Epithelial cell of esophagus (primary cell): ENCODE data around the gene PLA2G4E.

Experiments used
- DNase-seq: peaks from one replicate; pipeline ENCODE4 v3.0.0; 2010; ENCODE audit warnings: low read depth
- H3K4me3 ChIP-seq: 2 replicates; pipeline ENCODE4 v1.5.1; 2011; ENCODE audit warnings: mild to moderate bottlenecking, low read length, control low read depth
- TF ChIP-seq, protein P1 (sequence below): IDR thresholded peaks from 2 replicates; pipeline ENCODE4 v1.5.1; 2011; ENCODE audit warnings: low read depth, mild to moderate bottlenecking, low read length, control low read depth, inconsistent platforms; ENCODE audit not compliant: insufficient read depth; ENCODE audit errors: missing control alignments

The PLA2G4E gene

DNA sequence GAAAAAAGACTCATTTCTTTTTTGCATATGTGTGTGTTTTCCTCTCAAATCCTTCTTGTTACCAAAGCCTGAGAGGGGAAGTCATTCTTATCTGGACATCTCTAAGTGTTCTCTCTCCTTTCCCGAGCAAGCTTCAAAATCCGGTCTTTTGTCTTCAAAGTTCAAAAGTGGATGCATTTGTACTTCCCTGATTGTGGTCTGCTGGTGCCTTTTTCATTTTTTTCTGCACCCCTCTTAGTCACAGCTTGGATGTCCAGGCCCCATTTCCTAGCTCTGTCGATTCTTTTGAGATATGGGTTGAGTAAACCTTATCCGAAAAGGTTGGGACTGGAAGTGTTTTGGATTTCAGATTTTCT is 83.3 kb downstream of the PLA2G4E start:
- H3K4me3 ChIP-seq, result no peak overlapping the region
- no peak for DNase-seq

DNA sequence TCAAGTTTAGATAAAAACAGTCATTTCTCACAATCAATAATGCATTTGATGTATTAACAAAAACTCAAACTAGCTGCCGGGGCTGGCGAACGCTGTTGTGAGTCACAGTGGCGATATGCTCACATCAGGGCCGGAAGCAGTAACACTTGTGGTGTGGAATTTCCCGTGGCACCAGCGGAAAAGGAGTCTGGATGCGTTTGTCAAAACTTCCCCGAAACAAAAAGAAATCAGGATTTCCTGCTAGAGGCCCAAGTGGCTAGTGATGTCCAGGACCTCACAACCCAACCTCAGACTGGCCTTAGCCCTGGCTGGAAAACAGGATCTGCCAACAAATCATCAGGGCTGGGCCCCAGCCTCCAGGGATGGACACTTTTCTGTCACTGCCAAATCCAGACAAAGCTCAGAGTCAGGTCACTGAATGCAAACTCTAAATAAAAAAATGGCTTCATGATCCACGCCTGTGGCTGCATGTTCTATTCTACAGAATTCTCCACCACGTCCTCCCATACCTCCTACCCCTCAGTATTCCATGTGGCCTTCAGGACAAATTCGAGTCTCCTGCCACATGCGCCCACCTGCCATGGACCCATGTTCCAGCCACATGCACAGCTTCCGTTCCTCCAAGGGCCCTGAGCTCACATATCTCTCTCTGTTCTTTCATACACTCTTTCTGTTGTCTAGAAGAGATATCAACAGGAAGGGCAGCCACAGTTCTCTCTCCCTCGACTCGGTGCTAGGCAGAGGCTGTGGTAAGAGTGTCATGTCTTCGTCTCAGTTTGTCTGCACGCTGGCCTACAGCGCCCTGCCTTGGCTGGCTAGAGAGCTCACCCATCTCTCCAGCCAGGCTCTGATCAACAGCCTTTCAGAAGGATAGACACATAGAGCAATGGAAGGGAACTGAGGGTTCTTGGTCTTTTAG is 83.9 kb downstream of the PLA2G4E start:
- TF ChIP-seq, protein P1, sequence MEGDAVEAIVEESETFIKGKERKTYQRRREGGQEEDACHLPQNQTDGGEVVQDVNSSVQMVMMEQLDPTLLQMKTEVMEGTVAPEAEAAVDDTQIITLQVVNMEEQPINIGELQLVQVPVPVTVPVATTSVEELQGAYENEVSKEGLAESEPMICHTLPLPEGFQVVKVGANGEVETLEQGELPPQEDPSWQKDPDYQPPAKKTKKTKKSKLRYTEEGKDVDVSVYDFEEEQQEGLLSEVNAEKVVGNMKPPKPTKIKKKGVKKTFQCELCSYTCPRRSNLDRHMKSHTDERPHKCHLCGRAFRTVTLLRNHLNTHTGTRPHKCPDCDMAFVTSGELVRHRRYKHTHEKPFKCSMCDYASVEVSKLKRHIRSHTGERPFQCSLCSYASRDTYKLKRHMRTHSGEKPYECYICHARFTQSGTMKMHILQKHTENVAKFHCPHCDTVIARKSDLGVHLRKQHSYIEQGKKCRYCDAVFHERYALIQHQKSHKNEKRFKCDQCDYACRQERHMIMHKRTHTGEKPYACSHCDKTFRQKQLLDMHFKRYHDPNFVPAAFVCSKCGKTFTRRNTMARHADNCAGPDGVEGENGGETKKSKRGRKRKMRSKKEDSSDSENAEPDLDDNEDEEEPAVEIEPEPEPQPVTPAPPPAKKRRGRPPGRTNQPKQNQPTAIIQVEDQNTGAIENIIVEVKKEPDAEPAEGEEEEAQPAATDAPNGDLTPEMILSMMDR, result no peak
- no peak for DNase-seq
- H3K4me3 ChIP-seq, result no peak overlapping the region

More for the DNA sequence above, 83.3 kb downstream of the PLA2G4E start:
- TF ChIP-seq, protein P1, result no peak

DNA sequence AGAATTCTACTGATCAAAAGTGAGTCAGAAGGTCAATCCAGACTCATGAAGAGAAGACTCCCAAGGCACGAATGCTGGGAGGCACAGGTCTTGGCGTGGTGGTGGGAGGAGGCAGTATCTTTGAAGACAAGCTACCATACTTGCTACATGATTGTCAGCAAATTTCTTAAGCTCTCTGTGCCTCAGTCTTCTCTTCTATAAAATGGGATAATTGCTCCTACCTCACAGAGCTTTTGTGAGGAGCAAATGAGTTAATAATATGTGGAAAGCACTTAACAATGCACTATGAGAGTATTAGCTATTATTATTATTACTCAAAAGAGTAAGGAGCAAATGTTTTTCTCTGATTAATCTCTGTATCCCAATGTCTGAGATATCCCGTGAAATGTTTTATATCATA is 84.7 kb downstream of the PLA2G4E start:
- no peak for DNase-seq
- TF ChIP-seq, protein P1, result no peak
- no peak overlapping the region for H3K4me3 ChIP-seq

DNA sequence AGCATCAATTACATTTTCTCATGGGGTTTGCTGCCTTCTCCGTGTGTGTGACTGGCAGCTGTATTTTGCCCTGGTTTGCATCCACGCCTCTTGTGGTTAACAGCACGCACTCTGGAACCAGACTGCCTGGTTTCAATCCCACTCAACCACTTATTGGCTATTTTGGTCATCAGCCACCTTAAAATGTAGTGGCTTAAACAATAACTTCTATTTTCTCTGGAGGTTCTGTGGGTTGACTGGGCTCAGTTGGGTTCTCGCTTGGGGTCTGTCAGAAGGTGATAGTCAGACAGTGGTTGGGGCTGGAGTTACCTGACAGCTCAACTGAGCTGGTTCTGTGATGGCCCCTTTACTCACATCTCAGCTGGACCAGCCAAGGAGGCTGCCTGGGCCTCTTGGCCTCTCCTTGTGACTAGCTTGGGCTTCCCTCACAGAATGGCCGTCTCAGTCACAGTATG is 85.2 kb downstream of the PLA2G4E start:
- H3K4me3 ChIP-seq, result no peak overlapping the region
- TF ChIP-seq, protein P1, result no peak
- DNase-seq, result peak; percentile 27

DNA sequence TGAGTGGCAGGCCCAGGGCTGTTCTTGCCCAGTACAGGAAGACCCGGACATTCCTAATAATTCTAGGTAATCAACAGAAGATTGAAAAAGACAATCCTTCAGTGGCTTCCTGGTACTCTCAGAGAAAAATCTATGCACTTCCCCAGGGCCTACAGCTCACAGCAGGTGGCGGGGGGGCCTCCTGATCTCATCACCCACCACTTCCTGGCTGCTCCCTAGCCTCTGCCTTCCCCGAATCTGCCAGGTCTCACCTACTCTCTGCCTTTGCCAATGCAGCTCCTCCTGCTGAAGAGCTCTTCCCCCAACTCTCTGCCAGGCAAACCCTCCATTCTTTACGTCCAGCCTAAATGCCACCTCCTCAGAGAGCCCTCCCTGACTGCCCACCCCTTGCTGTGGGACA is 86.0 kb downstream of the PLA2G4E start:
- DNase-seq, result peak; percentile 78
- H3K4me3 ChIP-seq, result no peak overlapping the region
- TF ChIP-seq, protein P1, result no peak

DNA sequence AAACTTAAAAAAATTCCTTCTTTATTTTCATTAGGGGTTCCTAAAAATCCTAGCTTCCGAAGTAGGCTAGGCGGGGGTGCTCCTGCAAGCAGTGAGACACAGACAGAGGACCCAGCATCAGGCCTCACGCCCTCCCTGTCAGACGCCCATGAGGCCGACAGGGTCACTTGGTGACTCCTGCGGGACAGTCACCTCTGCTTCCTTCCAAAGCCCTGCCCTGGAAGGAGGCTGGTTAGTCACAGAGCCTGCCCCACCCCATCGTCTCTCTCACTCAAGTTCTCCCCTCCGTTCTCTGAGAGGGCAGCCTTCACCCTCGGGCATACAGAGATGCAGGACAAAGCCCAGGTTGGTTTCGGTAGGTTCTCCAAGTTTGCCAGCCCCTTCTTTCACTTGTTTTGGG is 87.1 kb downstream of the PLA2G4E start:
- TF ChIP-seq, protein P1, result no peak
- peak; percentile 77 for DNase-seq
- no peak overlapping the region for H3K4me3 ChIP-seq
